Measurements from ENCODE around the gene RCBTB1. TPM values are rescaled to one million over a fixed set of nuclear protein-coding genes. Genes with fewer than 3 reads are reported as not detected.
"Not testable (repeated sequence)": the region's sequence is repeated elsewhere in the genome, so short reads cannot be mapped to it uniquely, and the experiment has no call there.

The RCBTB1 gene
- total RNA-seq, 1 donor from 2014 or later: 20.6 TPM

- Mint-ChIP-seq H3K4me1 (ENCODE audit: low read depth) (peaks cover 4% of the 10 kb centered on the region), H3K27ac (ENCODE audit: unreplicated experiment) (no peak overlapping the region), H3K4me3 (ENCODE audit: unreplicated experiment) (no peak overlapping the region), H3K9me3 (ENCODE audit: low read depth) (peaks cover 6% of the 10 kb centered on the region), H3K27me3 (ENCODE audit: low read depth) (no peaks in the 10 kb centered on the region), H3K36me3 (ENCODE audit: low read depth) (no peaks in the 10 kb centered on the region)
- no peak for DNase-seq (ENCODE audit: low spot score)
- TF ChIP-seq, protein P1, sequence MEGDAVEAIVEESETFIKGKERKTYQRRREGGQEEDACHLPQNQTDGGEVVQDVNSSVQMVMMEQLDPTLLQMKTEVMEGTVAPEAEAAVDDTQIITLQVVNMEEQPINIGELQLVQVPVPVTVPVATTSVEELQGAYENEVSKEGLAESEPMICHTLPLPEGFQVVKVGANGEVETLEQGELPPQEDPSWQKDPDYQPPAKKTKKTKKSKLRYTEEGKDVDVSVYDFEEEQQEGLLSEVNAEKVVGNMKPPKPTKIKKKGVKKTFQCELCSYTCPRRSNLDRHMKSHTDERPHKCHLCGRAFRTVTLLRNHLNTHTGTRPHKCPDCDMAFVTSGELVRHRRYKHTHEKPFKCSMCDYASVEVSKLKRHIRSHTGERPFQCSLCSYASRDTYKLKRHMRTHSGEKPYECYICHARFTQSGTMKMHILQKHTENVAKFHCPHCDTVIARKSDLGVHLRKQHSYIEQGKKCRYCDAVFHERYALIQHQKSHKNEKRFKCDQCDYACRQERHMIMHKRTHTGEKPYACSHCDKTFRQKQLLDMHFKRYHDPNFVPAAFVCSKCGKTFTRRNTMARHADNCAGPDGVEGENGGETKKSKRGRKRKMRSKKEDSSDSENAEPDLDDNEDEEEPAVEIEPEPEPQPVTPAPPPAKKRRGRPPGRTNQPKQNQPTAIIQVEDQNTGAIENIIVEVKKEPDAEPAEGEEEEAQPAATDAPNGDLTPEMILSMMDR (IDR thresholded peaks at IDR 0.05): no peak
Measured at GRCh38 chr13:49610176-49610575, 24.8 kb upstream of the RCBTB1 start.

DNA sequence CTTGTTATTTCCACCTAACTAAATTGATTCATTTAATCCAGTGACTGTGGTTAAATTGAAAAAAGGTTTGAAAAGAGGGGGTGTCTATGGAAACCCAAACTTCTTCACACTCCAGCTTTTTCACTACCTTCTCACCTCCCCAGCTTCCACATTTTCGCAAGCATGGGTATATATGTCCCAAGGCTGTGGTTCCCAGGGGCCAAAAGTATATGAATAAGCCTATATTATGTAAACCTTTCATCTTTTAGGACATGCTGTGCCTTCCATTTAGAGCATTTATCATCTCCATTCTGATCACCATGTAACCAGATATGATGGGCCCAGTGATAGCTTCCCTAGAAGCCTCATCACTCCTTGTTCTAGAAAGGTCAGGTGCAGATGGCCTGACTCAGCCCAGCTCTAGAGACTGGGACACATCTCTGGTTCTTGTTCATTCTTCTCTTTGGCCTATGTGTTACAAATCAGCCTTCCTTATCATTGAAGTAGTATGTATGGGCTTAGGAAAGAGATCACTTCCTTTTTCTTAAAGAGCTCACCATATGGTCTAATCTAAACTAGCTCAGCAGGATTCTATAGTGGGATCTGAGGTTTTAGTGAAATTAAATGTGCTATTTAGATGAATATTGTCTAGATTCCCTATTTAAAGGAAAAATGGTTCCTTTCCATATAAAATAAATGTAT is 23.4 kb upstream of the RCBTB1 start:
- no peak for DNase-seq (ENCODE audit: low spot score)
- Mint-ChIP-seq H3K27ac (ENCODE audit: unreplicated experiment) (no peak overlapping the region), H3K4me3 (ENCODE audit: unreplicated experiment) (no peak overlapping the region), H3K4me1 (ENCODE audit: low read depth) (peaks cover 4% of the 10 kb centered on the region), H3K27me3 (ENCODE audit: low read depth) (no peaks in the 10 kb centered on the region), H3K9me3 (ENCODE audit: low read depth) (peaks cover 6% of the 10 kb centered on the region), H3K36me3 (ENCODE audit: low read depth) (no peaks in the 10 kb centered on the region)
- TF ChIP-seq, protein P1 (IDR thresholded peaks at IDR 0.05): no peak

GRCh38 chr13:49607761-49608160 is 22.4 kb upstream of the RCBTB1 start:
- Mint-ChIP-seq H3K27ac (ENCODE audit: unreplicated experiment) (no peak overlapping the region), H3K9me3 (ENCODE audit: low read depth) (peaks cover 6% of the 10 kb centered on the region), H3K36me3 (ENCODE audit: low read depth) (no peaks in the 10 kb centered on the region), H3K27me3 (ENCODE audit: low read depth) (no peaks in the 10 kb centered on the region), H3K4me3 (ENCODE audit: unreplicated experiment) (no peak overlapping the region), H3K4me1 (ENCODE audit: low read depth) (peaks cover 4% of the 10 kb centered on the region)
- TF ChIP-seq, protein P1 (IDR thresholded peaks at IDR 0.05): no peak
- no peak for DNase-seq (ENCODE audit: low spot score)

- Mint-ChIP-seq H3K27me3 (ENCODE audit: low read depth) (no peaks in the 10 kb centered on the region), H3K27ac (ENCODE audit: unreplicated experiment) (peak overlapping the region; percentile 79), H3K36me3 (ENCODE audit: low read depth) (no peaks in the 10 kb centered on the region), H3K9me3 (ENCODE audit: low read depth) (peaks cover 3% of the 10 kb centered on the region), H3K4me3 (ENCODE audit: unreplicated experiment) (peak overlapping the region; percentile 70), H3K4me1 (ENCODE audit: low read depth) (peaks cover 4% of the 10 kb centered on the region)
- TF ChIP-seq, protein P1 (IDR thresholded peaks at IDR 0.05): peak; percentile 92
- no peak for DNase-seq (ENCODE audit: low spot score)
Measured at GRCh38 chr13:49606747-49607648, 21.6 kb upstream of the RCBTB1 start.

GRCh38 chr13:49604570-49604969 is 19.2 kb upstream of the RCBTB1 start:
- H3K4me1 Mint-ChIP-seq (ENCODE audit: low read depth): peaks cover 4% of the 10 kb centered on the region
- no peak overlapping the region for H3K4me3 Mint-ChIP-seq (ENCODE audit: unreplicated experiment)
- TF ChIP-seq, protein P1 (IDR thresholded peaks at IDR 0.05): no peak
- no peaks in the 10 kb centered on the region for H3K36me3 Mint-ChIP-seq (ENCODE audit: low read depth)
- H3K27me3 Mint-ChIP-seq (ENCODE audit: low read depth): peaks cover 2% of the 10 kb centered on the region
- no peak overlapping the region for H3K27ac Mint-ChIP-seq (ENCODE audit: unreplicated experiment)
- no peaks in the 10 kb centered on the region for H3K9me3 Mint-ChIP-seq (ENCODE audit: low read depth)
- no peak for DNase-seq (ENCODE audit: low spot score)

DNA sequence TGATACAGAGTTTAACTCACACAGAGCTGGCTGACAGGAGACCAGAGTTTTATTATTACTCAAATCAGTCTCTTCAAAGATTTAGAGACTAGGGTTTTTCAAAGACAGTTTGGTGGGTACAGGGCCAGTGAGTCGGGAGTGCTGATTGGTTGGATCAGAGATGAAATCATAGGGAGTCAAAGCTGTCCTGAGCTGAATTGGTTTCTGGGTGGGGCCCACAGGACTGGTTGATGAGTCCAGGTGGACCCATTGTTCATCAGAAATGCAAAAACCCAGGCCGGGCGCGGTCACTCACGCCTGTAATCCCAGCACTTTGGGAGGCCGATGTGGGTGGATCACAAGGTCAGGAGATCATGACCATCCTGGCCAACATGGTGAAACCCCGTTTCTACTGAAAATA is 17.3 kb upstream of the RCBTB1 start:
- H3K27me3 Mint-ChIP-seq (ENCODE audit: low read depth); H3K9me3 Mint-ChIP-seq (ENCODE audit: low read depth); H3K36me3 Mint-ChIP-seq (ENCODE audit: low read depth); H3K4me1 Mint-ChIP-seq (ENCODE audit: low read depth); H3K27ac Mint-ChIP-seq (ENCODE audit: unreplicated experiment); DNase-seq (ENCODE audit: low spot score); H3K4me3 Mint-ChIP-seq (ENCODE audit: unreplicated experiment): not testable (repeated sequence)
